HG03432 (cell line): ENCODE data around the gene TFF1.

Experiments used
- ATAC-seq: cut with Tn5 transposase; IDR thresholded peaks from one replicate; pipeline ENCODE4 v1.9.1; 2021; ENCODE audit warnings: mild to moderate bottlenecking, moderate library complexity; ENCODE audit not compliant: unreplicated experiment

Gene TFF1

GRCh38 chr21:42400525-42400924, 34.2 kb upstream of the TFF1 start:
- ATAC-seq: peak; percentile 60

GRCh38 chr21:42398436-42399028, 32.2 kb upstream of the TFF1 start:
- no peak for ATAC-seq

GRCh38 chr21:42397746-42398394, 31.5 kb upstream of the TFF1 start:
- no peak for ATAC-seq

GRCh38 chr21:42396799-42397745, 30.7 kb upstream of the TFF1 start:
- ATAC-seq: no peak

GRCh38 chr21:42395905-42396651, 29.7 kb upstream of the TFF1 start, which contains the start of gene TMPRSS3:
TSS of gene TMPRSS3 (minus strand) at chr21:42396052. CDS start at chr21:42395417, 635 bp downstream.
- no peak for ATAC-seq

GRCh38 chr21:42395302-42395701, 29.0 kb upstream of the TFF1 start:
- no peak for ATAC-seq

- ATAC-seq: peak; percentile 4
These were observed 27.2 kb upstream of the TFF1 start for GRCh38 chr21:42393443-42393950.

GRCh38 chr21:42392731-42393442, 26.6 kb upstream of the TFF1 start:
- ATAC-seq: peak; percentile 83

- ATAC-seq: no peak
These were observed 25.0 kb upstream of the TFF1 start for GRCh38 chr21:42391297-42391696.

GRCh38 chr21:42390696-42391095, 24.4 kb upstream of the TFF1 start:
- ATAC-seq: no peak

- ATAC-seq: no peak
These were observed 23.9 kb upstream of the TFF1 start for GRCh38 chr21:42390193-42390592.

- no peak for ATAC-seq
These were observed 23.1 kb upstream of the TFF1 start for GRCh38 chr21:42389449-42389835.

GRCh38 chr21:42388740-42389448, 22.6 kb upstream of the TFF1 start:
- no peak for ATAC-seq

- ATAC-seq: no peak
These were observed 21.6 kb upstream of the TFF1 start for GRCh38 chr21:42387843-42388340.

- no peak for ATAC-seq
These were observed 20.8 kb upstream of the TFF1 start for GRCh38 chr21:42387164-42387563.

GRCh38 chr21:42386034-42386591, 19.8 kb upstream of the TFF1 start:
- no peak for ATAC-seq

- ATAC-seq: no peak
These were observed 19.3 kb upstream of the TFF1 start for GRCh38 chr21:42385619-42386018.

GRCh38 chr21:42384989-42385388, 18.7 kb upstream of the TFF1 start:
- ATAC-seq: no peak
